ENCODE measurements around the gene MRPL45.

MRPL45 gene

GRCh38 chr17:38325221-38325851 is 28.4 kb downstream of the MRPL45 start:
- no peak for FAIRE-seq

GRCh38 chr17:38326996-38327792 is 30.2 kb downstream of the MRPL45 start:
- FAIRE-seq: no peak

- FAIRE-seq: no peak
Observed at GRCh38 chr17:38327936-38328335, 31.0 kb downstream of the MRPL45 start.

GRCh38 chr17:38328620-38329019 is 31.7 kb downstream of the MRPL45 start:
- no peak for FAIRE-seq

GRCh38 chr17:38329284-38329683 is 32.3 kb downstream of the MRPL45 start:
- FAIRE-seq: no peak

- no peak for FAIRE-seq
Observed at GRCh38 chr17:38329808-38330730, 33.1 kb downstream of the MRPL45 start.

- no peak for FAIRE-seq
Observed at GRCh38 chr17:38330941-38331411, 34.0 kb downstream of the MRPL45 start.

- no peak for FAIRE-seq
Observed at GRCh38 chr17:38332735-38333134, 35.8 kb downstream of the MRPL45 start.

- FAIRE-seq: no peak
Observed at GRCh38 chr17:38333635-38334295, 36.8 kb downstream of the MRPL45 start.

- FAIRE-seq: no peak
Observed at GRCh38 chr17:38334480-38335364, 37.8 kb downstream of the MRPL45 start.

- FAIRE-seq: no peak
Observed at GRCh38 chr17:38336838-38337237, 39.9 kb downstream of the MRPL45 start.

GRCh38 chr17:38338053-38338452 is 41.1 kb downstream of the MRPL45 start:
- no peak for FAIRE-seq

GRCh38 chr17:38338535-38338934 is 41.6 kb downstream of the MRPL45 start:
- no peak for FAIRE-seq

- FAIRE-seq: no peak
Observed at GRCh38 chr17:38339891-38340290, 42.9 kb downstream of the MRPL45 start.

- no peak for FAIRE-seq
Observed at GRCh38 chr17:38341035-38341721, 44.2 kb downstream of the MRPL45 start.

GRCh38 chr17:38342886-38343607 is 46.1 kb downstream of the MRPL45 start:
- FAIRE-seq: no peak

GRCh38 chr17:38343608-38344419 is 46.8 kb downstream of the MRPL45 start, which contains the start of gene GPR179:
TSS of gene GPR179 (minus strand) at chr17:38343956. CDS start at chr17:38343789, 167 bp downstream.
- no peak for FAIRE-seq

- FAIRE-seq: no peak
Observed at GRCh38 chr17:38344420-38344745, 47.4 kb downstream of the MRPL45 start.

GRCh38 chr17:38345743-38346142 is 48.8 kb downstream of the MRPL45 start:
- FAIRE-seq: no peak

All from TTC549 (cell line).